GM12872 (cell line): ENCODE measurements around the gene GLIS1.

ENCODE experiments used
- CTCF ChIP-seq: IDR thresholded peaks from 3 replicates; pipeline ENCODE4 v1.5.1; 2011; ENCODE audit warnings: low read depth, mild to moderate bottlenecking, low read length, moderate library complexity; ENCODE audit not compliant: insufficient read depth

The GLIS1 gene

GRCh38 chr1:53535226-53535625, 203.7 kb downstream of the GLIS1 start:
- no peak for TF ChIP-seq CTCF

GRCh38 chr1:53532912-53533311, 206.1 kb downstream of the GLIS1 start:
- TF ChIP-seq CTCF, result no peak

GRCh38 chr1:53532377-53532776, 206.6 kb downstream of the GLIS1 start:
- no peak for TF ChIP-seq CTCF

- no peak for TF ChIP-seq CTCF
These were observed 208.4 kb downstream of the GLIS1 start for GRCh38 chr1:53530550-53530949.

GRCh38 chr1:53529555-53529954, 209.4 kb downstream of the GLIS1 start:
- TF ChIP-seq CTCF, result no peak

GRCh38 chr1:53527368-53527767, 211.6 kb downstream of the GLIS1 start:
- TF ChIP-seq CTCF, result no peak

- TF ChIP-seq CTCF, result no peak
These were observed 212.4 kb downstream of the GLIS1 start for GRCh38 chr1:53526451-53527101.
